K562 (cell line): ENCODE results near the gene KIF6. TPM values are rescaled to one million over a fixed set of nuclear protein-coding genes. Genes with fewer than 3 reads are reported as not detected.

ENCODE experiments used
- ATAC-seq: fragments of 200-7000 bp; cut with Tn5 transposase; 3 replicates; pipeline ENCODE4 v1.9.1; 2020; ENCODE audit warnings: moderate library complexity
- BruUV-seq: library from RNA; stranded (reverse); fragments of 400-500 nt; replicated peaks from 2 replicates; lab custom pipeline; 2021; lab: Mats Ljungman, UMichigan
- CTCF ChIA-PET: fragments of 300-600 bp; formaldehyde crosslinking; extraction: SDS; loops from one replicate; lab custom pipeline; 2021; ENCODE audit warnings: low intra/inter-chr PET ratio; lab: Yijun Ruan, JAX
- POLR2A ChIA-PET: fragments of 300-600, 350-650 bp; sonication (Branson Sonifier 250); formaldehyde crosslinking; extraction: SDS; loops from one replicate; lab custom pipeline; 2021; ENCODE audit warnings: antibody characterized with exemption, inconsistent platforms; lab: Yijun Ruan, JAX
- DNase-seq, 4 experiments: peaks; one replicate each; pipeline versions ENCODE4 v3.0.0 to v3.0.0-alpha.2; 2011 to 2018; ENCODE audit warnings: low spot score in 3 of 4, mixed read lengths in 3 of 4; ENCODE audit errors: extremely low read depth in 1 of 4
- FAIRE-seq: peaks from 2 replicates; lab custom pipeline; 2011; peaks lifted over from hg19 to GRCh38; lab: Jason Lieb, UNC
- H2AFZ ChIP-seq: 2 replicates; pipeline ENCODE4 v1.6.0; 2011; ENCODE audit warnings: low read depth, low read length, control low read depth, inconsistent platforms
- H3K27ac ChIP-seq: fragments of 200-600 bp; 3 replicates; pipeline ENCODE4 v1.8.0; 2011; ENCODE audit warnings: low read depth, mild to moderate bottlenecking, control low read depth, inconsistent platforms, low read length, moderate library complexity, mixed read lengths; ENCODE audit errors: extremely low read depth
- H3K27me3 ChIP-seq, 2 experiments: fragments of 300-600 bp in 1 of 2; 2 replicates in 1 of 2; 3 replicates in 1 of 2; pipeline versions ENCODE4 v1.6.0 to v1.8.0; 2011; ENCODE audit warnings: inconsistent platforms in 2 of 2, low read length in 2 of 2, mild to moderate bottlenecking in 1 of 2, mixed read lengths in 1 of 2, moderate library complexity in 1 of 2; ENCODE audit not compliant: control insufficient read depth in 2 of 2, insufficient read depth in 2 of 2
- H3K36me3 ChIP-seq: fragments of 300-600 bp; 3 replicates; pipeline ENCODE4 v1.8.0; 2011; ENCODE audit warnings: mild to moderate bottlenecking, low read length, inconsistent platforms; ENCODE audit not compliant: control insufficient read depth, insufficient read depth
- H3K4me1 ChIP-seq, 2 experiments: fragments of 200-600 bp in 1 of 2; replicated peaks in 1 of 2; 2 replicates in 1 of 2; 3 replicates in 1 of 2; pipeline versions ENCODE4 v1.5.1 to v1.8.0; 2011; ENCODE audit warnings: inconsistent platforms in 2 of 2, low read length in 2 of 2, mild to moderate bottlenecking in 1 of 2, mixed read lengths in 1 of 2, moderate library complexity in 1 of 2; ENCODE audit not compliant: control insufficient read depth in 2 of 2, insufficient read depth in 2 of 2
- H3K4me2 ChIP-seq: 2 replicates; pipeline ENCODE4 v1.6.1; 2011; ENCODE audit warnings: low read length, control low read depth, inconsistent platforms, mixed read lengths; ENCODE audit not compliant: insufficient read depth
- H3K4me3 ChIP-seq: fragments of 200-600 bp; sonication (generic), shearing (Covaris generic); 2 replicates; pipeline ENCODE4 v1.5.1; 2016; ENCODE audit warnings: control low read depth, inconsistent platforms
- H3K79me2 ChIP-seq: fragments of 200-600 bp; 3 replicates; pipeline ENCODE4 v1.8.0; 2011; ENCODE audit warnings: low read length, inconsistent platforms; ENCODE audit not compliant: control insufficient read depth, insufficient read depth
- H3K9ac ChIP-seq, 2 experiments: 2 replicates each; pipeline versions ENCODE4 v1.6.0 to v1.6.1; 2011; ENCODE audit warnings: low read depth in 2 of 2, low read length in 2 of 2, control low read depth in 1 of 2, inconsistent platforms in 1 of 2, mild to moderate bottlenecking in 1 of 2, mixed read lengths in 1 of 2; ENCODE audit not compliant: insufficient read depth in 1 of 2
- H3K9me1 ChIP-seq: one replicate; pipeline ENCODE4 v1.6.0; 2011; ENCODE audit warnings: inconsistent platforms, mild to moderate bottlenecking, low read length, moderate library complexity; ENCODE audit not compliant: control insufficient read depth, insufficient read depth
- H3K9me3 ChIP-seq: replicated peaks from 2 replicates; pipeline ENCODE4 v1.5.1; 2011; ENCODE audit warnings: low read depth, low read length, inconsistent platforms; ENCODE audit not compliant: control insufficient read depth, insufficient read depth
- H4K20me1 ChIP-seq: replicated peaks from 2 replicates; pipeline ENCODE4 v1.6.1; 2011; ENCODE audit warnings: low read length, inconsistent platforms, mixed read lengths; ENCODE audit not compliant: control insufficient read depth, insufficient read depth
- BCLAF1 ChIP-seq, 2 experiments: fragments of 450-650 bp in 1 of 2; IDR thresholded peaks; 2 replicates each; pipeline ENCODE4 v1.6.1; 2011 to 2017; ENCODE audit warnings: low read depth in 2 of 2, antibody characterized with exemption in 1 of 2, borderline replicate concordance in 1 of 2, low read length in 1 of 2, mild to moderate bottlenecking in 1 of 2, mixed read lengths in 1 of 2; ENCODE audit not compliant: control insufficient read depth in 1 of 2
- E2F4 ChIP-seq: sonication (generic); formaldehyde crosslinking; IDR thresholded peaks from 2 replicates; pipeline ENCODE4 v1.8.0; 2022; ENCODE audit warnings: mild to moderate bottlenecking, low read depth, missing genetic modification reagents
- HDAC2 ChIP-seq: fragments of 450-650 bp; IDR thresholded peaks from 2 replicates; pipeline ENCODE4 v1.6.1; 2016; ENCODE audit warnings: mild to moderate bottlenecking
- KAT7 ChIP-seq: sonication (generic); formaldehyde crosslinking; IDR thresholded peaks from 2 replicates; pipeline ENCODE4 v1.8.0; 2022; ENCODE audit warnings: missing genetic modification reagents, mild to moderate bottlenecking, borderline replicate concordance
- MECOM ChIP-seq: fragments of 250-450 bp; sonication (Bioruptor Pico); IDR thresholded peaks from 2 replicates; pipeline ENCODE4 v1.8.0; 2022; ENCODE audit warnings: inconsistent platforms
- SIN3B ChIP-seq: fragments of 450-650 bp; IDR thresholded peaks from 2 replicates; pipeline ENCODE4 v1.6.1; 2017; ENCODE audit warnings: low read depth, mild to moderate bottlenecking, moderate library complexity
- SMARCA5 ChIP-seq: fragments of 450-650 bp; IDR thresholded peaks from 2 replicates; pipeline ENCODE4 v1.6.1; 2016
- SMARCE1 ChIP-seq: fragments of 450-650 bp; IDR thresholded peaks from 2 replicates; pipeline ENCODE4 v1.7.1; 2016; ENCODE audit warnings: mild to moderate bottlenecking
- SRSF3 ChIP-seq: fragments of 200-400 bp; formaldehyde crosslinking; IDR thresholded peaks from 2 replicates; pipeline ENCODE4 v1.6.1; 2016; ENCODE audit warnings: mild to moderate bottlenecking, low read length, moderate library complexity; ENCODE audit not compliant: insufficient read depth
- ZNF224 ChIP-seq: sonication (generic); formaldehyde crosslinking; IDR thresholded peaks from 2 replicates; pipeline ENCODE4 v1.8.0; 2022; ENCODE audit warnings: mild to moderate bottlenecking, missing genetic modification reagents
- ZNF41 ChIP-seq: fragments of 250-450 bp; sonication (Bioruptor Pico); conservative IDR thresholded peaks from 2 replicates; pipeline ENCODE4 v1.4.0; 2020; ENCODE audit warnings: mild to moderate bottlenecking
- ZNF431 ChIP-seq: sonication (generic); formaldehyde crosslinking; IDR thresholded peaks from 2 replicates; pipeline ENCODE4 v1.8.0; 2022; ENCODE audit warnings: mild to moderate bottlenecking, missing genetic modification reagents
- ZNF561 ChIP-seq: fragments of 450-650 bp; formaldehyde crosslinking; conservative IDR thresholded peaks from 2 replicates; pipeline ENCODE4 v1.4.0; 2020; ENCODE audit warnings: mild to moderate bottlenecking, moderate library complexity
- ZZZ3 ChIP-seq: fragments of 450-650 bp; IDR thresholded peaks from 2 replicates; pipeline ENCODE4 v1.6.1; 2016; ENCODE audit warnings: antibody characterized with exemption, mild to moderate bottlenecking, moderate library complexity
- WGBS: fragments of 100-300 bp; shearing (Covaris generic); methylation state at CpG from one replicate; pipeline ENCODE4 v1.1.6; 2016; ENCODE audit warnings: low coverage, mixed read lengths; ENCODE audit not compliant: insufficient coverage; ENCODE audit errors: missing lambda C conversion rate; 5-methylcytosine and 5-hydroxymethylcytosine counted together
- in situ Hi-C: fragments of 300-500 bp; cut with MboI; formaldehyde crosslinking; loops from 4 replicates; pipeline ENCODE4 v1.15.0; 2018; ENCODE audit warnings: inconsistent platforms, mixed read lengths
- intact Hi-C: fragments of 100-400 bp; cut with micrococcal nuclease; formaldehyde crosslinking; loops from 2 replicates; pipeline ENCODE4 v1.14.2; 2022
- polyA plus RNA-seq, 8 experiments: library from polyadenylated mRNA; depleted of rRNA in 4 of 8; stranded (reverse) in 5 of 8; unstranded in 3 of 8; fragments of >200 nt; fragmentation: Nextera tagmentation in 2 of 8; fragmentation: Illumina TruSeq in 1 of 8; extraction: Ambion mirVana in 2 of 8; extraction: Trizol in 1 of 8; gene quantifications; 2 replicates each; pipeline versions ENCODE4 v1.2.1 to v1.2.3, GENCODE V29; 2011 to 2014; ENCODE audit warnings: inconsistent platforms in 1 of 8, missing spikeins in 1 of 8
- total RNA-seq, 7 experiments: library from RNA; depleted of rRNA in 6 of 7; stranded (reverse); fragments of >200 nt in 6 of 7; fragmentation: Illumina TruSeq in 2 of 7; extraction: Trizol in 2 of 7; gene quantifications; 2 replicates each; pipeline versions ENCODE4 v1.2.1 to v1.2.3, GENCODE V29; 2011 to 2021; ENCODE audit warnings: low replicate concordance in 1 of 7

KIF6 gene
- total and polyA plus RNA-seq, 9 of the 15 experiments (the other 6 are each of a cell fraction or from before 2014, with no cell fraction given) = not detected

- Histone ChIP-seq H3K9me1 (no peaks in the 10 kb centered on the region), H3K79me2 (no peaks in the 10 kb centered on the region), H3K9me3 (no peaks in the 10 kb centered on the region), H3K4me3 (no peak overlapping the region), H3K36me3 (no peaks in the 10 kb centered on the region), H3K27me3 (peaks cover 0 to 11% of the 10 kb centered on the region in 2 experiments; a peak in 2 of 5 replicates), H4K20me1 (no peaks in the 10 kb centered on the region), H3K27ac (no peak overlapping the region), H3K9ac (no peak overlapping the region), H2AFZ (no peak overlapping the region), H3K4me1 (no peaks in the 10 kb centered on the region), H3K4me2 (no peak overlapping the region)
- in situ Hi-C loops = no loop called here
- intact Hi-C loops = no loop called here
- ChIA-PET POLR2A (interaction anchor here (1.2 kb wide), 1 partner anchor 12 kb away, joined by 4 read pairs; no protein-coding TSS in a partner anchor), CTCF (no interaction called here)
- WGBS = 0% methylated on average over 1 of the region's 1 CpG
- DNase-seq = no peak
- no peak for ATAC-seq
- TF ChIP-seq SRSF3 (no peak), KAT7 (CRISPR knock-in tag) (no peak), ZZZ3 (no peak), ZNF431 (CRISPR knock-in tag) (no peak), SIN3B (no peak), ZNF41 (CRISPR knock-in tag) (no peak), MECOM (no peak), BCLAF1 (IDR thresholded peaks at IDR 0.05; ENCODE audit: borderline replicate concordance in 1 of 2, control insufficient read depth in 1 of 2, low read depth in 2 of 2, low read length in 1 of 2) (no peak), HDAC2 (no peak), SMARCA5 (no peak), ZNF224 (CRISPR knock-in tag) (no peak), SMARCE1 (no peak), ZNF561 (CRISPR knock-in tag) (no peak), E2F4 (no peak)
- FAIRE-seq = no peak
- BruUV-seq = no TSS peak
Measured at GRCh38 chr6:39407446-39407993, 317.7 kb downstream of the KIF6 start.
